Stimulated activated CD4-positive, alpha-beta T cell treated with anti-CD3 and anti-CD28 coated beads, Interleukin-2, amount 100 ng/mL, for 48 hours (primary cell): ENCODE results near the gene MAP3K2.

Source experiments
- DNase-seq, 2 donors: peaks; one replicate each; pipeline ENCODE4 v3.0.0-alpha.2; 2020

Gene MAP3K2, protein sequence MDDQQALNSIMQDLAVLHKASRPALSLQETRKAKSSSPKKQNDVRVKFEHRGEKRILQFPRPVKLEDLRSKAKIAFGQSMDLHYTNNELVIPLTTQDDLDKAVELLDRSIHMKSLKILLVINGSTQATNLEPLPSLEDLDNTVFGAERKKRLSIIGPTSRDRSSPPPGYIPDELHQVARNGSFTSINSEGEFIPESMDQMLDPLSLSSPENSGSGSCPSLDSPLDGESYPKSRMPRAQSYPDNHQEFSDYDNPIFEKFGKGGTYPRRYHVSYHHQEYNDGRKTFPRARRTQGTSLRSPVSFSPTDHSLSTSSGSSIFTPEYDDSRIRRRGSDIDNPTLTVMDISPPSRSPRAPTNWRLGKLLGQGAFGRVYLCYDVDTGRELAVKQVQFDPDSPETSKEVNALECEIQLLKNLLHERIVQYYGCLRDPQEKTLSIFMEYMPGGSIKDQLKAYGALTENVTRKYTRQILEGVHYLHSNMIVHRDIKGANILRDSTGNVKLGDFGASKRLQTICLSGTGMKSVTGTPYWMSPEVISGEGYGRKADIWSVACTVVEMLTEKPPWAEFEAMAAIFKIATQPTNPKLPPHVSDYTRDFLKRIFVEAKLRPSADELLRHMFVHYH

DNA sequence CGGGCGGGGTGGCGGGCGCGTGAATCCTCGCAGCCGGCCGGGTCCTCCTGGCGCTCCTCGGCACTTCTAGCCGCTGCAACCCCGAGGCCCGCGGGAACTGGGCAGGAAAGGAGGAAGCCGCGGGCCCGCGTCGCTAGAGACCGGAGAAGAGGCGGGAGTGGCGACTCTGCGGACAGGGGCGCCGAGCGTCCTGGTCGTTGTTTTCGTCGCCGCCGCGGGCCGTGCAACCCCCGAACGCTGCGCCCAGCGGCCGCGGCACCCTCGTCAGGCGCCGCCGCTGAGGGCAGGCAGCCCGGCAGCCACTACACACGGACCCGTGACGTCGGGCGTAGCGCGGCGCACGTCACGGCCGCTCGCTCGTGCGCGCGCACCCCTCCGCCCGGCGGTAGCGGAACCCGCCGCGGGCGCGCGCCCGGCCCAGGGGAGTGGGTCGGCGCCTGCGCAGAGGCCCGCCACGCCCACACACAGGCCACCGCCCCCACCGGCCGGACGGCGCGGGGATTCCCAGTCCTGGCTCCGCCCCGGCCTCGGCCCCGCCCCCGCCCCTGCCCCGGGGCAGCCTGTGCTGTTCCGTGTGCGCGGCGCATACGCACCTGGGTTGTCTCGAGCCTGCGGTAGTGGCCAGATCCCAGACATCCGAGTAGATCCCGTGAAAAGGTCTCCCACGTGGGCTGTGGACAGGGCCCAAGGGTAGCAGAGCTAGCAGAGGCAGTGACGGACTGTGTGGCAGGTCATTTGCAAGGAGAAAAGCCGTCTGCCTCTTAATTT lies at the start of gene MAP3K2:
Gene MAP3K2 (minus strand): TSS at position 321 of the 768 bp plus-strand sequence. CDS start 44,846 bp downstream, outside the sequence.
- DNase-seq = peak; percentile 89 to 98

- DNase-seq = no peak
Observed at GRCh38 chr2:127437056-127437455, 49.3 kb upstream of the MAP3K2 start.

GRCh38 chr2:127434515-127434914 lies 46.7 kb upstream of the MAP3K2 start:
- DNase-seq = no peak

GRCh38 chr2:127431408-127432023 lies 43.7 kb upstream of the MAP3K2 start:
- DNase-seq = no peak

DNA sequence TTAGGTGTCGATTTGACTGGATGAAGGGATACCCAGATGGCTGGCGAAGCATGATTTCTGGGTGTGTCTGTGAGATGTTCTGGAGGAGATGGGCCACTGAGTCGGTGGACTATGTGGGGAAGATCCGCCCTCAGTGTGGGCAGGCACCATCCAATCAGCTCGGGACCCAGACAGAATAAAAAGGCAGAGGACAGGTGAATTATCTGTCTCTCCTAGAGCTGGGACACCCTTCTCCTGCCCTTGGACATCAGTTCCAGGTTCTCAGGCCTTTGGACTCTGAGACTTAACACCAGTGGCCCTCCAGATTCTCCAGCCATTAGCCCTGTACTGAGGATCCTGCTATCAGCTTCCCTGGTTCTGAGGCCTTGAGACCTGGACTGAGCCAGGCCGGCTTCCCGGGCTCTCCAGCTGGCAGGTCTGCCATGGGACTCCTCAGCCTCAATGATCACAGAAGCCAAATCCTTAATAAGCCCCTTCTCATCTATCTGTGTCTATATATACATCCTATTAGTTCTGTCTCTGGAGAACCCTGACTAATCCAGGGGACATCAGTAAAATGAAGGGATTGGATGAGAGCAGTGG lies 42.2 kb upstream of the MAP3K2 start:
- no peak for DNase-seq

GRCh38 chr2:127429291-127429690 lies 41.5 kb upstream of the MAP3K2 start:
- DNase-seq = no peak

- no peak for DNase-seq
Observed at GRCh38 chr2:127428815-127429109, 41.0 kb upstream of the MAP3K2 start.

GRCh38 chr2:127428057-127428814 lies 40.5 kb upstream of the MAP3K2 start:
- DNase-seq = no peak

DNA sequence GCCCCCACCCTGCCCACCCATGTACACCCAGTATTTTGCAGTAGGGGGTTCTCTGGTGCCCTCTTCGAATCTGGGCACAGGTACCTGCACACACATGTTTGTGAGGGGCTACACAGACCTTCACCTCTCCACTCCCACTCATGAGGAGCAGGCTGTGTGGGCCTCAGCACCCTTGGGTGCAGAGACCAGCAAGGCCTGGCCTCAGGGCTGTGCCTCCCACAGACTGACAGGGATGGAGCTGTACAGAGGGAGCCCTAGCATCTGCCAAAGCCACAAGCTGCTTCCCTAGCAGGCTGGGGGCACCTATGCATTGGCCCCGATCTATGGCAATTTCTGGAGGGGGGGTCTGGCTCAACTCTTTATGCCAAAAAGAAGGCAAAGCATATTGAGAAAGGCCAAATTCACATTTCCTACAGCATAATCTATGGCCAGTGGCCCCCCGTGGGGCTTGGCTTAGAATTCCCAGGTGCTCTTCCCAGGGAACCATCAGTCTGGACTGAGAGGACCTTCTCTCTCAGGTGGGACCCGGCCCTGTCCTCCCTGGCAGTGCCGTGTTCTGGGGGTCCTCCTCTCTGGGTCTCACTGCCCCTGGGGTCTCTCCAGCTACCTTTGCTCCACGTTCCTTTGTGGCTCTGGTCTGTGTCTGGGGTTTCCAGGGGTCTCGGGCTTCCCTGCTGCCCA lies 39.7 kb upstream of the MAP3K2 start:
- DNase-seq = no peak

DNA sequence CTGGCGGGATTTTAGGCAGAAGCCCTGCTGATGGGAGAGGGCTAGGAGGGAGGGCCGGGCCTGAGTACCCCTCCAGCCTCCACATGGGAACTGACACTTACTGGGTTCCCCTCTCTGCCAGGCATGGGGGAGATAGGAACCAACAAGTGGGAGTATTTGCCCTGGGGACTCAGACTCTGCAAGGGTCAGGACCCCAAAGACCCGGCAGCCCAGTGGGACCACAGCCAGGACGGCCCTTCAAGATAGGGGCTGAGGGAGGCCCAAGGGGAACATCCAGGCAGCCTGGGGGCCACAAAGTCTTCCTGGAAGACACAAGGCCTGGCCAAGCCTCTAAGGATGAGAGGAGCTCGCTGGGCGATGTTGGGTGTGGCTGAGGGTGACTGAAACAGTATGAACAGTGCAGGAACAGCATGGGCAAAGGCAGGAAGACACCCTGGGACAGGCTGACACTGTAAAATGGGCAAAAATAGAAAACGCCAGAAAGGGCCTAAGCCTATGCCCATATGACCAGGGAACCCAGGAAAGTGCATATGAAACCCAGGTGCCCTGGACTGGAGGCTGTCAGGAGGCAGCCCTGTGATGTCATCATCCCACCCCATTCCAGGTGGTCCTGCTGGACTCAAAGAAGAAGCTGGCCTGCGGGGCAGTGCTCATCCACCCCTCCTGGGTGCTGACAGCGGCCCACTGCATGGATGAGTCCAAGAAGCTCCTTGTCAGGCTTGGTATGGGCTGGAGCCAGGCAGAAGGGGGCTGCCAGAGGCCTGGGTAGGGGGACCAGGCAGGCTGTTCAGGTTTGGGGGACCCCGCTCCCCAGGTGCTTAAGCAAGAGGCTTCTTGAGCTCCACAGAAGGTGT lies 39.0 kb upstream of the MAP3K2 start:
- no peak for DNase-seq

DNA sequence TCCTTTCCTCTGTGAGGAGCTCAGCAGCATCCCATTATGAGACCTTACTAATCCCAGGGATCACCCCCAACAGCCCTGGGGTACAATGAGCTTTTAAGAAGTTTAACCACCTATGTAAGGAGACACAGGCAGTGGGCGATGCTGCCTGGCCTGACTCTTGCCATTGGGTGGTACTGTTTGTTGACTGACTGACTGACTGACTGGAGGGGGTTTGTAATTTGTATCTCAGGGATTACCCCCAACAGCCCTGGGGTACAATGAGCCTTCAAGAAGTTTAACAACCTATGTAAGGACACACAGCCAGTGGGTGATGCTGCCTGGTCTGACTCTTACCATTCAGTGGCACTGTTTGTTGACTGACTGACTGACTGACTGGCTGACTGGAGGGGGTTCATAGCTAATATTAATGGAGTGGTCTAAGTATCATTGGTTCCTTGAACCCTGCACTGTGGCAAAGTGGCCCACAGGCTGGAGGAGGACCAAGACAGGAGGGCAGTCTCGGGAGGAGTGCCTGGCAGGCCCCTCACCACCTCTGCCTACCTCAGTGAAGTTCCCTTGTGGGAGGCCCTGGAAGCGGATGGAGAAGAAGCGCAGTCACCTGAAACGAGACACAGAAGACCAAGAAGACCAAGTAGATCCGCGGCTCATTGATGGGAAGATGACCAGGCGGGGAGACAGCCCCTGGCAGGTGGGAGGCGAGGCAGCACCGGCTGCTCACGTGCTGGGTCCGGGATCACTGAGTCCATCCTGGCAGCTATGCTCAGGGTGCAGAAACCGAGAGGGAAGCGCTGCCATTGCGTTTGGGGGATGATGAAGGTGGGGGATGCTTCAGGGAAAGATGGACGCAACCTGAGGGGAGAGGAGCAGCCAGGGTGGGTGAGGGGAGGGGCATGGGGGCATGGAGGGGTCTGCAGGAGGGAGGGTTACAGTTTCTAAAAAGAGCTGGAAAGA lies 38.0 kb upstream of the MAP3K2 start:
- no peak for DNase-seq

DNA sequence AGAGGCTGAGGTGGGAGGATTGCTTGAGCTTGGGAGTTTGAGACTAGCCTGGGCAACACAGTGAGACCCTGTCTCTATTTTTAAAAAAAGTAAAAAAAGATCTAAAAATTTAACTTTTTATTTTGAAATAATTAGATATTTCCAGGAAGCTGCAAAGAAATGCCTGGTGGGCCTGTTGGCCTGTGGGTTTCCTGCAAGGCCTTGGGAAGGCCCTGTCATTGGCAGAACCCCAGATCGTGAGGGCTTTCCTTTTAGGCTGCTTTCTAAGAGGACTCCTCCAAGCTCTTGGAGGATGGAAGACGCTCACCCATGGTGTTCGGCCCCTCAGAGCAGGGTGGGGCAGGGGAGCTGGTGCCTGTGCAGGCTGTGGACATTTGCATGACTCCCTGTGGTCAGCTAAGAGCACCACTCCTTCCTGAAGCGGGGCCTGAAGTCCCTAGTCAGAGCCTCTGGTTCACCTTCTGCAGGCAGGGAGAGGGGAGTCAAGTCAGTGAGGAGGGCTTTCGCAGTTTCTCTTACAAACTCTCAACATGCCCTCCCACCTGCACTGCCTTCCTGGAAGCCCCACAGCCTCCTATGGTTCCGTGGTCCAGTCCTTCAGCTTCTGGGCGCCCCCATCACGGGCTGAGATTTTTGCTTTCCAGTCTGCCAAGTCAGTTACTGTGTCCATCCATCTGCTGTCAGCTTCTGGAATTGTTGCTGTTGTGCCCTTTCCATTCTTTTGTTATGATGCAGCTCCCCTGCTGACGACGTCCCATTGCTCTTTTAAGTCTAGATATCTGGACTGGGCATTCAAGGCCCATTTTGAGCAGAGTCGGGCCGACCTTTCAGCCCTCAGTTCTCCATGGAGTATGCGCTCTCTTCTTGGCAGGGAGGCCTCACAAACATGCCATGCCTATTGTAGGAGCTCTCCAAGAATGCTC lies 37.1 kb upstream of the MAP3K2 start:
- no peak for DNase-seq

DNA sequence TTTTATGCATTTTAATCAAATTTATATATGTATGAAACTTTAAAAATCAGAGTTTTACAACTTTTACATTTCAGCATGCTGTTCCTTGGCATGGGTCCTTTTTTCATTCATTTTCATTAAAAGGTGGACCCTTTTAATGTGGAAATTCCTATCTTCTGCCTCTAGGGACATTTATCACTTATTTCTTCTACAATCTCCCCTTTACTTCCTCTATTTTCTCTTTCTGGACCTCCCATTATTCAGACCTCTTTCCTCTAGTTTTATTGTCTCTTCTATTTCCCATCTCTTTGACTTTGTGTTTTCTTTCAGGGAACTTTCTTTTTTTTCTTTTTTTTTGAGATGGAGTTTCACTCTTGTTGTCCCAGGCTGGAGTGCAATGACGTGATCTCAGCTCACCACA lies 36.1 kb upstream of the MAP3K2 start:
- no peak for DNase-seq

DNA sequence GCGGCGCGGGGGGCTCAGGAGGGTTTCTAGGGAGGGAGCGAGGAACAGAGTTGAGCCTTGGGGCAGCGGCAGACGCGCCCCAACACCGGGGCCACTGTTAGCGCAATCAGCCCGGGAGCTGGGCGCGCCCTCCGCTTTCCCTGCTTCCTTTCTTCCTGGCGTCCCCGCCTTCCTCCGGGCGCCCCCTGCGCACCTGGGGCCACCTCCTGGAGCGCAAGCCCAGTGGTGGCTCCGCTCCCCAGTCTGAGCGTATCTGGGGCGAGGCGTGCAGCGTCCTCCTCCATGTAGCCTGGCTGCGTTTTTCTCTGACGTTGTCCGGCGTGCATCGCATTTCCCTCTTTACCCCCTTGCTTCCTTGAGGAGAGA lies 35.7 kb upstream of the MAP3K2 start:
- no peak for DNase-seq

DNA sequence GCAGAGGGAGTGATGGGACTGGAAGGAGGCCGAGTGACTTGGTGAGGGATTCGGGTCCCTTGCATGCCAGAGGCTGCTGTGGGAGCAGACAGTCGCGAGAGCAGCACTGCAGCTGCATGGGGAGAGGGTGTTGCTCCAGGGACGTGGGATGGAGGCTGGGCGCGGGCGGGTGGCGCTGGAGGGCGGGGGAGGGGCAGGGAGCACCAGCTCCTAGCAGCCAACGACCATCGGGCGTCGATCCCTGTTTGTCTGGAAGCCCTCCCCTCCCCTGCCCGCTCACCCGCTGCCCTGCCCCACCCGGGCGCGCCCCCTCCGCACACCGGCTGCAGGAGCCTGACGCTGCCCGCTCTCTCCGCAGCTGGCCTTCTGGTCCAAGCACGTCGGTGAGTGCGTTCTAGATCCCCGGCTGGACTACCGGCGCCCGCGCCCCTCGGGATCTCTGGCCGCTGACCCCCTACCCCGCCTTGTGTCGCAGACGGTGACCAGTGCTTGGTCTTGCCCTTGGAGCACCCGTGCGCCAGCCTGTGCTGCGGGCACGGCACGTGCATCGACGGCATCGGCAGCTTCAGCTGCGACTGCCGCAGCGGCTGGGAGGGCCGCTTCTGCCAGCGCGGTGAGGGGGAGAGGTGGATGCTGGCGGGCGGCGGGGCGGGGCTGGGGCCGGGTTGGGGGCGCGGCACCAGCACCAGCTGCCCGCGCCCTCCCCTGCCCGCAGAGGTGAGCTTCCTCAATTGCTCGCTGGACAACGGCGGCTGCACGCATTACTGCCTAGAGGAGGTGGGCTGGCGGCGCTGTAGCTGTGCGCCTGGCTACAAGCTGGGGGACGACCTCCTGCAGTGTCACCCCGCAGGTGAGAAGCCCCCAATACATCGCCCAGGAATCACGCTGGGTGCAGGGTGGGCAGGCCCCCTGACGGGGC lies 35.0 kb upstream of the MAP3K2 start:
- DNase-seq = no peak

GRCh38 chr2:127421871-127422558 lies 34.2 kb upstream of the MAP3K2 start:
- no peak for DNase-seq
